ENCODE measurements around the gene NUDCD3.

DNA sequence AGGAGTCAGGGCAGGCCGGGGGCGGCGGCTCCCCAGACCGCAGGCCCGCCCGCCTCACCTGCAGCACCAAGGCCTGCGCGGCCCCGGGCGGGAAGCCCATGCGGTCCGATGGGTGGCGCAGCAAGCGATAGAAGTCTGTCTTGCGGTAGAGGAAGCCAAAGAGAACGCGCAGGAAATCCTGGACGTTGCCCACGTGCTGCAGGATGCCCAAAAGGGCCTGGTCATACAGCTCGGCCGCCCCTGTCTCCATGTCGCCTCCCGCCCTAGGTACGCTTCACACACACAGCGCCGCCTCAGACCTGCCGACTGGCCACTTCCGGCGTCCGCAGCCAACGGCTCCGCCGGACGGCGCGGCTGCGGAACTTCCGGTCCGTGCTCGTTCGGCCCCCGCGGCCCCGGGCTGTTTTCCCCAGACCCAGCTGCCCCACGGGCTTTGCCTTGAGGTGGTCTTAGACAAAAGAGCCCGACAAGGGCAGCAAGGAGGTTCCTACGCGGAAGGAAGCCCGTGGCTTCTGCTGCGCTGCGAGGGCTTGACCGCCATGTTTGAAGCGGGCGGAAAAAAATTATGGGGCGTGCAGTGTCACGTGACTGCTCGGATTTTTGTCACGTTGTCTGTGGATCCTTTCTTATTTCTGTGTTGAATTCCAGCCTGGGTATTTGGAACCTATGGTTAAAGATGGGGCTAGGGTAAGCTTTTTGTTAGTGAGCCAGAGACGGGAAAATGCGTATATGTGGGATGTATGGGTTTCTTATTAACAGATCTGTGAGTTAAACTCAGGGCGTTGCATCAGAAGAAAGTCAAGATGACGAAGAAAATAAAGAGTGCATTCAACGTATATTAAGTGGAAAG is at the start of gene NUDCD3:
- TF ChIP-seq, protein P1, sequence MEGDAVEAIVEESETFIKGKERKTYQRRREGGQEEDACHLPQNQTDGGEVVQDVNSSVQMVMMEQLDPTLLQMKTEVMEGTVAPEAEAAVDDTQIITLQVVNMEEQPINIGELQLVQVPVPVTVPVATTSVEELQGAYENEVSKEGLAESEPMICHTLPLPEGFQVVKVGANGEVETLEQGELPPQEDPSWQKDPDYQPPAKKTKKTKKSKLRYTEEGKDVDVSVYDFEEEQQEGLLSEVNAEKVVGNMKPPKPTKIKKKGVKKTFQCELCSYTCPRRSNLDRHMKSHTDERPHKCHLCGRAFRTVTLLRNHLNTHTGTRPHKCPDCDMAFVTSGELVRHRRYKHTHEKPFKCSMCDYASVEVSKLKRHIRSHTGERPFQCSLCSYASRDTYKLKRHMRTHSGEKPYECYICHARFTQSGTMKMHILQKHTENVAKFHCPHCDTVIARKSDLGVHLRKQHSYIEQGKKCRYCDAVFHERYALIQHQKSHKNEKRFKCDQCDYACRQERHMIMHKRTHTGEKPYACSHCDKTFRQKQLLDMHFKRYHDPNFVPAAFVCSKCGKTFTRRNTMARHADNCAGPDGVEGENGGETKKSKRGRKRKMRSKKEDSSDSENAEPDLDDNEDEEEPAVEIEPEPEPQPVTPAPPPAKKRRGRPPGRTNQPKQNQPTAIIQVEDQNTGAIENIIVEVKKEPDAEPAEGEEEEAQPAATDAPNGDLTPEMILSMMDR (conservative IDR thresholded peaks at IDR 0.05; ENCODE audit: low read length), result peak; percentile 35
- TF ChIP-seq EZH2phosphoT487 (IDR thresholded peaks at IDR 0.05; ENCODE audit: borderline replicate concordance), result no peak
